HG03457 (cell line): ENCODE data around the gene TMC4.
"Not testable (repeated sequence)": the region's sequence is repeated elsewhere in the genome, so short reads cannot be mapped to it uniquely, and the experiment has no call there.

Experiments
- ATAC-seq: cut with Tn5 transposase; IDR thresholded peaks from one replicate; pipeline ENCODE4 v1.9.1; 2021; ENCODE audit warnings: moderate number of reproducible peaks; ENCODE audit not compliant: unreplicated experiment

TMC4 gene, protein sequence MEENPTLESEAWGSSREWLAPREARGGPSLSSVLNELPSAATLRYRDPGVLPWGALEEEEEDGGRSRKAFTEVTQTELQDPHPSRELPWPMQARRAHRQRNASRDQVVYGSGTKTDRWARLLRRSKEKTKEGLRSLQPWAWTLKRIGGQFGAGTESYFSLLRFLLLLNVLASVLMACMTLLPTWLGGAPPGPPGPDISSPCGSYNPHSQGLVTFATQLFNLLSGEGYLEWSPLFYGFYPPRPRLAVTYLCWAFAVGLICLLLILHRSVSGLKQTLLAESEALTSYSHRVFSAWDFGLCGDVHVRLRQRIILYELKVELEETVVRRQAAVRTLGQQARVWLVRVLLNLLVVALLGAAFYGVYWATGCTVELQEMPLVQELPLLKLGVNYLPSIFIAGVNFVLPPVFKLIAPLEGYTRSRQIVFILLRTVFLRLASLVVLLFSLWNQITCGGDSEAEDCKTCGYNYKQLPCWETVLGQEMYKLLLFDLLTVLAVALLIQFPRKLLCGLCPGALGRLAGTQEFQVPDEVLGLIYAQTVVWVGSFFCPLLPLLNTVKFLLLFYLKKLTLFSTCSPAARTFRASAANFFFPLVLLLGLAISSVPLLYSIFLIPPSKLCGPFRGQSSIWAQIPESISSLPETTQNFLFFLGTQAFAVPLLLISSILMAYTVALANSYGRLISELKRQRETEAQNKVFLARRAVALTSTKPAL

GRCh38 chr19:54172471-54173358 lies at the start of gene TMC4:
TMC4 (minus strand) TSS chr19:54173160; CDS start chr19:54173117, 43 bp downstream.
- ATAC-seq: no peak

DNA sequence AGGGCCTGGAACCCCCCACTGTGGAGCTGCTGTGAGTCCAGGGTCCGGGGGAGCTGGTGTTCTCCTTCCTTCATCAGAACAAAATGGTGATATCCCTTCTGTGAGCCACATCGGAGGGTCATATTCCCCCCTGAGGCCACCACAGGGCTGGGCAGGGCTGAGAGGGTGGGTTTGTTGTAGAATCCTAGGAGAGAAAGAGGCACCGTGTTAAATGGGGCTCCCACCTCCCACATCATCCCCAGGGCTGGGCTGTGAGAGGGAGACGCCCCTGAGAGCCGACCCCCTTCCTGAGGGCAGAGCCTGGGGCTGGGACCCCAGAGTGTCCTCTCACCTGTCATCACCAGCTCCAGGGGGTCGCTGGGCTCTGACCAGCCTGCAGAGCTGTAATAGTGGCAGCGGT lies 49.0 kb upstream of the TMC4 start:
- not testable (repeated sequence) for ATAC-seq

- ATAC-seq: not testable (repeated sequence)
These were observed 46.7 kb upstream of the TMC4 start for GRCh38 chr19:54219702-54220101.

DNA sequence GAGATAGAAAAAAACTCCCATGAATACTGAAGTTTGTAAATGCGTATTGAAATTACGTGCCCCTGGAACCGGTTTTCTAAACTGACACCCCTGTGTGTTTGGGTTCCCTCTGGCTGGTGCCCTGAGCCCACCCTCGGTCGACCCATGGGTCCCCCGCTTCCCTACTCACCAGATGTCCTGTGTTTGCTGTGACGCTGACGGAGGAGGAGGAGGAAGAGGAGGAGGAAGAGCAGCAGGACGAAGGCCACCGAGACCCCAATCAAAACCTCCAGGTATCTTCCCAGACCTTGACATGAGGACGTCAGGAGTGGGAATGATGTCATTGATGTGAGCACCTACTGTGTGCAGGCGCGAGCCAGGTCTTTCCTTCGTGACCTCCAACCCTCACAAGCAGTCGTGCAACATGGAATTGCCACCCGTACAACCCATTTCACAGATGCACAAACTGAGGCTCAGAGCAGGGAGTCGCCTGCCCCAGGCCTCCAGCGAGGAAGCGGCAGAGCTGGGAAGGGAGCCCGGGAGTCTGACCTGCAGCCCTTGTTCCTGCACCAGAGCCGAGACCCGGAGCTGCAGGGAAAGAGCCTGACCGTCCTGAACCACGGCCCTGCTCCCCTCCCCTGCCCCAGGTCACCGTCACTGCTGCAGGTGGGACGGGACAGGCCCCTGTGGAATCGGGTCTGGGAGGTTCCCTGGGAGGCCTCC lies 46.2 kb upstream of the TMC4 start:
- no peak for ATAC-seq

- ATAC-seq: no peak
These were observed 45.3 kb upstream of the TMC4 start for GRCh38 chr19:54218259-54218658.

DNA sequence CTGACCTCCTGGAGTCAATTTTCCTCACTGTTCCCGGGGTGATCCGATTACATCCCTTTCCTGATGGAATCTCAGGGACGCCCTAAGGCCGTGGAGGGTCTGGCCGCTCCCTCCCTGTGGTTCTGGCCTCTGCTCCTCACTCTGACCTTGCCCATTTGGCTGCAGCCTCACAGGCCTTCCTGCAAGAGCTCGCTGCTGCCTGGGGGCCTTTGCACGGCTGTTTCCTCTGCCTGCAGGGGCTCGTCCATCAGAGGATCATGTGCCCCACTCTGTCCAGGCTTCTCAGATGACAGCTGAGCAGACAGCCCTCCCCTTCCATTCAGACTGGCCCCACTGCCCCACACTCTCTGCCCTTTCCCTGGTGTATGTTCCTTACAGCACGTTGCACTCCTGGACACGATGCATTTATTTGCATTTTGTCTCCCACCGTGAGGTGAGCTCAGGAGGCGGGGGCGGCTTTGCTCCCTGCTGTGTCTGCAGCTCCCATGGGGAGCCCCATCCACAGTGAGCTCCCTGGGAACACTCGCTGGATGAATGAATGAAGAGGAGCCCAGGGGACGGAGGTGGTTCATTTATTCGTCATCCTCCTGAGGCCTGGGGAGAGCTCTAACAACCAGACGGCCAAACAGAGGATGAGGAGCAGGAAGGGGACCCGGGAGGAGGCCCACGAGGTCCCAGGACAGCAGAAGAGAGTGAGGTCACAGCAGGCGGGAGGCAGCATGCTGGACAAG lies 44.7 kb upstream of the TMC4 start:
- not testable (repeated sequence) for ATAC-seq

DNA sequence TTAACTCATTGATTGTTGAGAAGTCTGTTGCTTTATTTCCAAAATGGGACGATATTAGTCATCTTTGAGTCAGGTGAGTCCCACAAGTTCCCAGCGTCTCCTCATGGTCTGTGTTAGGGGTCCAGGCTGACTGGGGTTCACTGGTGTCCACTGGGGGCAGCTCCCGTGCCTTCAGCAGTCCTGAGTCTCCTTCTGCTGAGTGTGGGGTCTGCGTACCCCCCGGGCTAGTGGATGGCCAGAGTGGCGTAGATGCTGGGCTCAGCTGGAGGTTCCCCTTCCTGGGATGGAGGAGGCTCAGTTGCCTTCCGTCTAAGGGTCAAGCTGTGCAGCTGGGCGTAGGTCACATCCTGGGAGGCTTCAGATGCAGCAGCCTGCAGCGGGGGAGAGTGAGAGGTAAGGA lies 43.9 kb upstream of the TMC4 start:
- no peak for ATAC-seq

DNA sequence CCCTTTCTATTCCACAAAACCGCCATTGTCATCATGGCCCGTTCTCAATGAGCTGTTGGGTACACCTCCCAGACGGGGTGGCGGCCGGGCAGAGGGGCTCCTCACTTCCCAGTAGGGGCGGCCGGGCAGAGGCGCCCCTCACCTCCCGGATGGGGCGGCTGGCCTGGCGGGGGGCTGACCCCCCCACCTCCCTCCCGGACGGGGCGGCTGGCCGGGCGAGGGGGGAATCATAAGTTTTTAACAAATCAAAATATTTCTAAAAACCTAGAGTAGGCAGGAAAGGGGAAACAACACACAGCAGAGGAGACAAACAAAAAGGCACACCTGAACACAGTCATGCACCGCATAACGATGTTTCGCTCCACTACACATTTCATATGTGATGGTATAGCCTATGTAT lies 41.8 kb upstream of the TMC4 start:
- ATAC-seq: not testable (repeated sequence)

DNA sequence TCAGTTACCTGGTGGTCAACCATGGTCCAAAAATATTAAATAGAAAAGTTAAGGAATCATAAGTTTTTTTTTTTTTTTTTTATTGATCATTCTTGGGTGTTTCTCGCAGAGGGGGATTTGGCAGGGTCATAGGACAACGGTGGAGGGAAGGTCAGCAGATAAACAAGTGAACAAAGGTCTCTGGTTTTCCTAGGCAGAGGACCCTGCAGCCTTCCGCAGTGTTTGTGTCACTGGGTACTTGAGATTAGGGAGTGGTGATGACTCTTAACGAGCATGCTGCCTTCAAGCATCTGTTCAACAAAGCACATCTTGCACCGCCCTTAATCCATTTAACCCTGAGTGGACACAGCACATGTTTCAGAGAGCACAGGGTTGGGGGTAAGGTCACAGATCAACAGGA lies 41.3 kb upstream of the TMC4 start:
- not testable (repeated sequence) for ATAC-seq

DNA sequence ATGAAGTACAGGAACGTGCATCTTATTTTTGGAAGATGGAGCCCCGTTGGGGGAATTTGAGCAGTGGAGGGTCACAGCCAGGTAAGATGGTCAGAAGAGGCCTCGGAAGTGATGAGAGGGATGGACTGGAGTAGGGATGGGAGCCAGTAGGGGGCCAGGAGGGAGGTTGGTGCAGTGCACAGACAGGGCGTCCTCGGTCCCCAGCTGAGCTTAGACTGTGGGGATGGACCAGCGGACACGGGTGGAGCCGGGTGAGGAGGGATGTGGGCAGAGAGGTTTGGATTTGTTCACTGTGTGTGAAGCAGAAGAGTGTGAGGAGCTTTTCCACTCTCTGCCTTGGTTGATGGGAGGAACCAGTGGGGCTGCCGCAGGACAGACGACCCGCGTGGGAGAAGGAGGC lies 38.3 kb upstream of the TMC4 start:
- no peak for ATAC-seq

- no peak for ATAC-seq
These were observed 37.0 kb upstream of the TMC4 start for GRCh38 chr19:54209811-54210494.

DNA sequence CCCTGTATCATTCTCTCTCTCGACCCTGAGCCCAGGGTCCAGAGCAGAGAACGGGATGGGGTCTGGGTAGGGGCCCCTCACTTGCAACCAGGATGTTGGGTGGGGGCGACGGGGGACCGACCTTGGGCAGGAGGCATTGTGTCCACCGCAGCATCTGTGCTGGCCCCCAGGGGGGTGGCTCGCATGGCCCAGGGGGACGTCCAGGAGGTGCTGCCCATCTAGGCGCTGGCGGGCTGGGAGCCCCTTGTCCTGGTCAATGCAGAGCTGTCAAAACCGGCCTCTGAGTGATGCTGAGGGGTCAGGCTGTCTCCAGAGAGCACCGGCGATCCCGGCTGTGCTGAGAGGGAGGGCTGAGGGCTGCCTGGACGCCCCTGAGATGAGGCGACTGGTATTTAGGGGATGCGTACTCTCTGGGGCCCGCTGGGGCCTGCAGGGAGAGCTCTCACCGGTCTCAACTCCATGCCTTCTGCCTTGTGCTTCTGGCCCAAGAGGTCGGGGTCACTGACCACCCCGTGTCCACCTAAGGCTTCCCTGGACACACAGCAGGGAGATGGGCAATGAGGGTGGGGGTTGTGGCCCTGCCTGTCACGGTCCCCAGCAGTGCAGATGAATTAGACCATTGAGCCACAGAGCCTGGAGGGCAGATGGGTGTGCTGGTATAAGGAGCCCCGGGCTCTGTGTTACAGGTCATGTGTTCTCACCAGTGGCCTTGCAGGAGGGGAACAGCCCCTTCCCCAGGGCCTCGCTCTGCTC lies 36.3 kb upstream of the TMC4 start:
- no peak for ATAC-seq

- ATAC-seq: no peak
These were observed 35.8 kb upstream of the TMC4 start for GRCh38 chr19:54208784-54209057.

DNA sequence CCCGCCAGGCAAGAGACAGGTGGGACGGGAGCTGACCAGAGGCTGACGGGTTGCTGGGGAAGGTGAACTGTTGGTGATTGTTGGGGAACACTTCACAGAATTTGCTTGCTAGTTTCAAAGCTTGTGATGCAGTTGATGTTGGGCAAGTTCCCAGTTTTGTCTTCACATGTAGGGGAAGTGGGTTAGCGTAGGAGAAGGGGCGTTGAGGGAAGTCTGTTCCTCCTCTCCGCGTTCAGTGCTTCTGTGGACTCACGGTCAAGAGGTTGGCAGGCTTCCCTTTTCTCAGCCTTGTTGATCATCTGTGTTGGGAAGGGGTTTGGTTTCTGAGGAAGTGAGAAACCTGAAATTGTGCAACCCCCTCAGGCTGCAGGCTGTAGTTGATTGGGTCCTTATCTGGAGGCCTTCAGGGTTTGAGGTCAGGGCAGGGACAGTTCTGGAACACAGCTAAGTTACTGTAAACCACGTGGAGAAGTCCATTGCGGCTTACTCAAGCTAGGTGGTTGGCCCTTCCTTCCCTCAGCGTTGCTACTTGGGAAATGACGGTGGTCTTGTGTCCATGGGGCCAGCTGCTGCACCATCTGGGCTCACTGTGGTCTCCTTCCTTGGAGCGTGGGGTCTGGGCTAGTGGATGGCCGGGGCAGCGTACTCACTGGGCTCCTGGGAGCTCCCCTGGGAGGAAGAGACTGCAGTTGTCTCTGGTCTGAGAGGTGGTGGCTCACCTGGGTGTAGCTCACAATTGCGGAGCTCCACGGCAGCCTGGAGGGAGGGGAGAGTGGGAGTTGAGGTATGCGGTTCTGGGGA lies 35.2 kb upstream of the TMC4 start:
- ATAC-seq: no peak

DNA sequence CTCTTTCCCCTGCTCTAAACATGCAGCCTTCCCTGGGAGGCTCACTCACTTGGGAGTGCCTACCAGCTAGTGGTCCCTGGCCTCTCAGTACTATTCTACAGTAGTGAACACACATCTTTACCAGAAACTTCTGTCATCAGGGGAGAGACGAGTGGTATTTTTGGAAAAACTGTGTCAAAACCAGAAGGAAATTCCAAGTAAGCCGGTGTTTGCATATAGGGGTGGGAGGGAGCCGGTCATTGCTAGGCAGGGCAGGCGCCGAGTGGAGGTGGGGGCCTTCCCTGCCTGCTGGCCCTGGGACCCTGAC lies 34.7 kb upstream of the TMC4 start:
- no peak for ATAC-seq

DNA sequence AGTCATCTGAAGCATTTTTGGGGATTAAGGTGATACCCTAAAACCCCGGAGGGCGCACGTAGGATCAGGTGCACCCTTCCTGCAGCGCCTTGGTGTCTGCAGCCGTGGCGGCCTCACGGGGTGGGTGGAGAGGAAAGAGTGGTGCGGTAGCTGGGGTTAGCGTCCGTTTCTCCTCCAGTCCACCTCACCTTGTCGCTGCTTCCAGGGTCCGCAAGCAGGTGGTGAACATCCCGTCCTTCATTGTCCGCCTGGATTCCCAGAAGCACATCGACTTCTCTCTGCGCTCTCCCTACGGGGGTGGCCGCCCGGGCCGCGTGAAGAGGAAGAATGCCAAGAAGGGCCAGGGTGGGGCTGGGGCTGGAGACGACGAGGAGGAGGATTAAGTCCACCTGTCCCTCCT lies 34.2 kb upstream of the TMC4 start:
- ATAC-seq: not testable (repeated sequence)

- no peak for ATAC-seq
These were observed 33.8 kb upstream of the TMC4 start for GRCh38 chr19:54206831-54207177.

GRCh38 chr19:54206030-54206830 lies 33.3 kb upstream of the TMC4 start:
- no peak for ATAC-seq
